ENCODE data around the gene TRAPPC8. TPM values are rescaled to one million over a fixed set of nuclear protein-coding genes. Genes with fewer than 3 reads are reported as not detected.

TRAPPC8 gene
- total RNA-seq, 1 experiment from 2014 or later, result 30.4 TPM

DNA sequence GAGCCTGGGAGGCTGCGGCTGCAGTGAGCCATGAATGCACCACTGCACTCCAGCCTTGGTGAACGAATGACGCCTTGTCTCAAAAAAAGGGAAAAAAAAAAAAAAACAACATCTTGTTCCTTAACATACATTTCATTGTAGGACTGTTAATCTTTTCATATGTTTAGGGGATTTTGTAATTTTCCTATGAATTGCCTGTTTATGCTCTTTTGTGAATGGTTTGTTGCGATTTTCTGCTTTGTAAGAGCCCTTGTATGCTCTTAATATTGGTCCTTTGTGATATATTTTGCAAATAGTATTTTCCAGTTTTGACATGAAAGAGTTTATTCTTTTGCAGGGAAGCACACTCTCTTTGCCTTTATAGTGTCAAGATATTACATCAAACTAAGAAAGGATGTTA lies 50.0 kb downstream of the TRAPPC8 start:
- H3K27me3 ChIP-seq (ENCODE audit: insufficient read depth, low read length), result no peaks in the 10 kb centered on the region
- H3K4me3 ChIP-seq (replicated peaks in 1 of 2; ENCODE audit: low read depth in 1 of 2, low read length in 2 of 2), result no peak overlapping the region
- no peak overlapping the region for H3K9ac ChIP-seq (ENCODE audit: low read length)
- no peak for TF ChIP-seq ZFX (IDR thresholded peaks at IDR 0.05)
- RAD21 ChIA-PET (ENCODE audit: low non-redundant PET in 1 of 2, low total read pairs in 2 of 2, uncharacterized antibody in 2 of 2, unreplicated experiment in 2 of 2), result no interaction called here
- no peak overlapping the region for H3K27ac ChIP-seq (ENCODE audit: low read depth, low read length)
- POLR2A ChIA-PET, result no interaction called here
- no peak overlapping the region for H3K4me2 ChIP-seq (ENCODE audit: low read length)
- DNase-seq (ENCODE audit: low read depth, low spot score) (no peak), ATAC-seq (no peak)
- no peaks in the 10 kb centered on the region for H3K4me1 ChIP-seq (ENCODE audit: control insufficient read depth in 1 of 2, insufficient read depth in 2 of 2, low read length in 2 of 2)
- no peaks in the 10 kb centered on the region for H3K9me2 ChIP-seq (ENCODE audit: insufficient read depth)
- H3K79me2 ChIP-seq (ENCODE audit: insufficient read depth, low read length), result 0 out of 2 replicates have a peak, but pooled peaks cover 3% of the 10 kb centered on the region
- CTCF ChIA-PET, result no interaction called here
- BruUV-seq (replicated peaks), result no TSS peak
- no peaks in the 10 kb centered on the region for H3K9me3 ChIP-seq (ENCODE audit: control insufficient read depth in 1 of 2, insufficient read depth in 1 of 2, low read depth in 1 of 2, low read length in 2 of 2)
- H3K36me3 ChIP-seq (ENCODE audit: control insufficient read depth in 1 of 2, insufficient read depth in 2 of 2, low read length in 2 of 2), result peaks cover 5 to 6% of the 10 kb centered on the region in 2 experiments; a peak in 2 of 4 replicates
- intact Hi-C loops (cut with micrococcal nuclease), result no loop called here
- H4K20me1 ChIP-seq (ENCODE audit: insufficient read depth), result 0 out of 2 replicates have a peak, but pooled peaks cover 3% of the 10 kb centered on the region
- no peak overlapping the region for H2AFZ ChIP-seq (ENCODE audit: low read depth, low read length, poor library complexity, severe bottlenecking)

DNA sequence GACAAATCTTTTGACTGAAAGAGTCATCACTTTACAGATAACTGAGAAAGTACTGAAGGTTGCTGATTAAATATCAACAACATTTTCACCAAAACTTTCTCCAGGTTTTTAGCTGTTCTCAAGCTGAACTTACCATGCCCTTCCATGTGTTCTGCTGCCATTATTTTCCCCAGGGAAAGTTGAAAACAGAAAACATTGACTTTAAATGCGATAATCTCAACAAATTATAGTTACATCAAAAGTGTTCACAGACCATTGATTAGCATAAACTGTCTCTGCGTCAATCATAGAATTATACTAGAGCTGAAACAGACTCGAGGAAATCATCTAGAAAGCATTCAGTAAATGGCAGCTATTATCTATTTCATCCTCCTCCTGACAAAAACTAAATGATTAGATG lies 51.4 kb downstream of the TRAPPC8 start:
- no peak for TF ChIP-seq SRF (IDR thresholded peaks at IDR 0.05; ENCODE audit: low read depth)
- TF ChIP-seq, protein P1, sequence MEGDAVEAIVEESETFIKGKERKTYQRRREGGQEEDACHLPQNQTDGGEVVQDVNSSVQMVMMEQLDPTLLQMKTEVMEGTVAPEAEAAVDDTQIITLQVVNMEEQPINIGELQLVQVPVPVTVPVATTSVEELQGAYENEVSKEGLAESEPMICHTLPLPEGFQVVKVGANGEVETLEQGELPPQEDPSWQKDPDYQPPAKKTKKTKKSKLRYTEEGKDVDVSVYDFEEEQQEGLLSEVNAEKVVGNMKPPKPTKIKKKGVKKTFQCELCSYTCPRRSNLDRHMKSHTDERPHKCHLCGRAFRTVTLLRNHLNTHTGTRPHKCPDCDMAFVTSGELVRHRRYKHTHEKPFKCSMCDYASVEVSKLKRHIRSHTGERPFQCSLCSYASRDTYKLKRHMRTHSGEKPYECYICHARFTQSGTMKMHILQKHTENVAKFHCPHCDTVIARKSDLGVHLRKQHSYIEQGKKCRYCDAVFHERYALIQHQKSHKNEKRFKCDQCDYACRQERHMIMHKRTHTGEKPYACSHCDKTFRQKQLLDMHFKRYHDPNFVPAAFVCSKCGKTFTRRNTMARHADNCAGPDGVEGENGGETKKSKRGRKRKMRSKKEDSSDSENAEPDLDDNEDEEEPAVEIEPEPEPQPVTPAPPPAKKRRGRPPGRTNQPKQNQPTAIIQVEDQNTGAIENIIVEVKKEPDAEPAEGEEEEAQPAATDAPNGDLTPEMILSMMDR (IDR thresholded peaks at IDR 0.05 in 2 of 3, conservative IDR thresholded peaks at IDR 0.05 in 1 of 3; ENCODE audit: borderline replicate concordance in 1 of 3, insufficient read depth in 1 of 3, low read depth in 2 of 3, low read length in 2 of 3), result no peak
- no peak for TF ChIP-seq FOSL1 (IDR thresholded peaks at IDR 0.05; ENCODE audit: low read depth)
- Histone ChIP-seq H3K27ac (ENCODE audit: low read depth, low read length) (no peak overlapping the region), H3K79me2 (ENCODE audit: insufficient read depth, low read length) (0 out of 2 replicates have a peak, but pooled peaks cover 3% of the 10 kb centered on the region), H3K9me3 (ENCODE audit: control insufficient read depth in 1 of 2, insufficient read depth in 1 of 2, low read depth in 1 of 2, low read length in 2 of 2) (no peaks in the 10 kb centered on the region), H3K4me1 (ENCODE audit: control insufficient read depth in 1 of 2, insufficient read depth in 2 of 2, low read length in 2 of 2) (no peaks in the 10 kb centered on the region), H3K4me2 (ENCODE audit: low read length) (no peak overlapping the region), H3K9me2 (ENCODE audit: insufficient read depth) (no peaks in the 10 kb centered on the region), H3K9ac (ENCODE audit: low read length) (no peak overlapping the region), H4K20me1 (ENCODE audit: insufficient read depth) (0 out of 2 replicates have a peak, but pooled peaks cover 3% of the 10 kb centered on the region), H3K4me3 (replicated peaks in 1 of 2; ENCODE audit: low read depth in 1 of 2, low read length in 2 of 2) (no peak overlapping the region), H2AFZ (ENCODE audit: low read depth, low read length, poor library complexity, severe bottlenecking) (no peak overlapping the region), H3K36me3 (ENCODE audit: control insufficient read depth in 1 of 2, insufficient read depth in 2 of 2, low read length in 2 of 2) (peaks cover 4 to 5% of the 10 kb centered on the region in 2 experiments; a peak in 2 of 4 replicates), H3K27me3 (ENCODE audit: insufficient read depth, low read length) (no peaks in the 10 kb centered on the region)
- ChIA-PET RAD21 (ENCODE audit: low non-redundant PET in 1 of 2, low total read pairs in 2 of 2, uncharacterized antibody in 2 of 2, unreplicated experiment in 2 of 2) (no interaction called here), POLR2A (no interaction called here), CTCF (interaction anchor here (2.0 kb wide), 1 partner anchor 336 kb away, joined by 4 read pairs; no protein-coding TSS in a partner anchor)
- DNase-seq (ENCODE audit: low read depth, low spot score), result no peak
- no TSS peak for BruUV-seq (replicated peaks)
- ATAC-seq, result no peak
- intact Hi-C loops (cut with micrococcal nuclease), result no loop called here
